IPS-18a (cell line): ENCODE data around the gene RSPH6A.
"Not testable (repeated sequence)": the region's sequence is repeated elsewhere in the genome, so short reads cannot be mapped to it uniquely, and the experiment has no call there.

Experiments
- H3K27ac ChIP-seq: one replicate; pipeline ENCODE4 v1.5.1; 2013; ENCODE audit warnings: low read length
- H3K27me3 ChIP-seq: one replicate; pipeline ENCODE4 v1.6.1; 2013; ENCODE audit warnings: mild to moderate bottlenecking, low read length; ENCODE audit not compliant: control insufficient read depth, insufficient read depth
- H3K36me3 ChIP-seq: one replicate; pipeline ENCODE4 v1.6.1; 2013; ENCODE audit warnings: low read depth, low read length; ENCODE audit not compliant: control insufficient read depth
- H3K4me1 ChIP-seq: one replicate; pipeline ENCODE4 v1.6.1; 2013; ENCODE audit warnings: low read depth, low read length; ENCODE audit not compliant: control insufficient read depth
- H3K4me3 ChIP-seq: one replicate; pipeline ENCODE4 v1.5.1; 2013; ENCODE audit warnings: low read length
- H3K9ac ChIP-seq: one replicate; pipeline ENCODE4 v1.6.1; 2013; ENCODE audit warnings: mild to moderate bottlenecking, low read length, moderate library complexity
- H3K9me3 ChIP-seq: one replicate; pipeline ENCODE4 v1.6.1; 2013; ENCODE audit warnings: low read depth, low read length; ENCODE audit not compliant: control insufficient read depth

RSPH6A gene

DNA sequence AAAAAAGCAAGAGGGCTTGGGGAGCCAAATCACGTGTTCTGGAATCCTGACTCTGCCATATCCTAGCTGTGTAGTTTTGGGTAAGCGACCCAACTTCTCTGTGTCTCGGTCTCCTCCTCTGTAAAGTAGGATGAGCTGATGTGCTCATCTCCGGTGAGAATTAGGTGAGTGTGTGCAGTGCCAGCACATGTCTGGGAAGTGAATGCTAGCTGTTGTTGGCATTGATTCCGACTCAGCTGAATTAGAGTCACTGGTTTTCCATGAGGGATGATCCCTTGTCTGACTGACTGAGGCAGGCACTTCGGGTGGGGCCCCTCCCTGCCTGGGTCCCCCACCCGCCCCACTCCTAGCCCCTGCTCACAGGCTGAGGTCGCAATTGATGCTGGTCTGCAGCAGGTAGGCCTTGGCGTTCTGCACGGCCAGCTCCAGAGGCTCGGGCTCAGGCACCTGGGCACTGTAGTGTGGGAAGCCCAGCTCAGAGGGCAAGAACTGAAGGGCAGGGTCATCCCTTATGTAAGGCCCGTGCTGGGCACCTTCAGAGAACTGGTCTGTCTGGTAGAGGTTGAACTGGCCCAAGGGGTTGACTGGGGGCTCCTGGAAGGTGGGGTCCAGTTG is 835 bp downstream of the RSPH6A start:
- Histone ChIP-seq H3K9me3 (no peaks in the 10 kb centered on the region), H3K9ac (peak overlapping the region; percentile 82), H3K36me3 (no peaks in the 10 kb centered on the region), H3K4me3 (peak overlapping the region; percentile 65), H3K4me1 (peaks cover 21% of the 10 kb centered on the region), H3K27ac (no peak overlapping the region), H3K27me3 (no peaks in the 10 kb centered on the region)

GRCh38 chr19:45812297-45812696 is 2.8 kb downstream of the RSPH6A start:
- no peak overlapping the region for H3K4me3 ChIP-seq
- H3K27me3 ChIP-seq: no peaks in the 10 kb centered on the region
- no peaks in the 10 kb centered on the region for H3K9me3 ChIP-seq
- peaks cover 9% of the 10 kb centered on the region for H3K4me1 ChIP-seq
- H3K27ac ChIP-seq: no peak overlapping the region
- no peaks in the 10 kb centered on the region for H3K36me3 ChIP-seq
- no peak overlapping the region for H3K9ac ChIP-seq

DNA sequence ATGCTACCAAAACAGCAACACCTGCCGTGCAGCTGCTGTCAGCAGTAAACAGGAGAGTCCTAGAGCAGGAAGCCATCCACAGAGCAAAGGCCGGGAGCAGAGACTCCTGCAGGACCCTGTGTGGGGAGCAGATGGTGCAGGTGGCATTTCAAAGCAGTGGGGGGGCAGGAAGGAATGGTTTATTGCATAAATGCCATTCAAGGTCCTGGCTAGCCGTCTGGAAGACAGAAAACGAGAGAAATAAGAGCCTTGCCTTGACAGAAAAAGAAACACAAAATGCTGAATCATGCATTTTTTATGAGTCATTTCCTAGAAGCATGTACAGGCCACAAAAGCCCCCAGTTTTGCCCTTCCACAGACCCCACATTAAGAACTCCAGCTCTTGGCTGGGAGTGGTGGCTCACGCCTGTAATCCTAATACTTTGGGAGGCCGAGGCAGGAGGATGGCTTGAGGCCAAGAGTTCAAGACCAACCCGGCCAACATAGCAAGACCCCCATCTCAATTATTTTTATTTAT is 5.4 kb downstream of the RSPH6A start:
- H3K4me1 ChIP-seq: no peaks in the 10 kb centered on the region

DNA sequence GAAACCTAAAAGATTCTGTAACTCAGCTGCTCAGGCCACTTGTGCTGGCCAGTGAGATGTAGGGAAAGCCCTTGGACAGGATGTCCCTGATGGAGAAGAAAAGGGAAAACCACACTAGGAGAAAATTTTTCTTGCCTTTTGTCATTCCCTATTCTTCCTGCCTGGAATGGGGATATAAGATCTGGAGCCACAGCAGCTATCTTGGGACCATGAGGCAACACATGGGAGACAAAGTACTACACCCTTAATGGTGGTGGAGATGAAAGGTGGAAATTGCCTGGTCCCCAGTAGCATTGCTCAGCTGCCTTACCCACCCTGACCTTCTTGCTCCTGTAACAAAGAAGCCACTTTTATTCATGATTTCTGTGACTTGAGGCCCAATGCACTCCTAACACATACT is 9.4 kb downstream of the RSPH6A start:
- Histone ChIP-seq H3K9me3 (no peaks in the 10 kb centered on the region), H3K27me3 (no peaks in the 10 kb centered on the region), H3K4me3 (no peak overlapping the region), H3K36me3 (no peaks in the 10 kb centered on the region), H3K27ac (no peak overlapping the region), H3K9ac (no peak overlapping the region), H3K4me1 (no peaks in the 10 kb centered on the region)

More for the DNA sequence above, 5.4 kb downstream of the RSPH6A start:
- Histone ChIP-seq H3K27ac (no peak overlapping the region), H3K9me3 (no peaks in the 10 kb centered on the region), H3K9ac (no peak overlapping the region), H3K27me3 (no peaks in the 10 kb centered on the region), H3K4me3 (no peak overlapping the region), H3K36me3 (no peaks in the 10 kb centered on the region)

- H3K9ac ChIP-seq: no peak overlapping the region
- no peaks in the 10 kb centered on the region for H3K27me3 ChIP-seq
- no peaks in the 10 kb centered on the region for H3K9me3 ChIP-seq
- H3K36me3 ChIP-seq: no peaks in the 10 kb centered on the region
- no peak overlapping the region for H3K4me3 ChIP-seq
- H3K27ac ChIP-seq: no peak overlapping the region
- no peaks in the 10 kb centered on the region for H3K4me1 ChIP-seq
Measured at GRCh38 chr19:45804959-45805230, 10.2 kb downstream of the RSPH6A start.

DNA sequence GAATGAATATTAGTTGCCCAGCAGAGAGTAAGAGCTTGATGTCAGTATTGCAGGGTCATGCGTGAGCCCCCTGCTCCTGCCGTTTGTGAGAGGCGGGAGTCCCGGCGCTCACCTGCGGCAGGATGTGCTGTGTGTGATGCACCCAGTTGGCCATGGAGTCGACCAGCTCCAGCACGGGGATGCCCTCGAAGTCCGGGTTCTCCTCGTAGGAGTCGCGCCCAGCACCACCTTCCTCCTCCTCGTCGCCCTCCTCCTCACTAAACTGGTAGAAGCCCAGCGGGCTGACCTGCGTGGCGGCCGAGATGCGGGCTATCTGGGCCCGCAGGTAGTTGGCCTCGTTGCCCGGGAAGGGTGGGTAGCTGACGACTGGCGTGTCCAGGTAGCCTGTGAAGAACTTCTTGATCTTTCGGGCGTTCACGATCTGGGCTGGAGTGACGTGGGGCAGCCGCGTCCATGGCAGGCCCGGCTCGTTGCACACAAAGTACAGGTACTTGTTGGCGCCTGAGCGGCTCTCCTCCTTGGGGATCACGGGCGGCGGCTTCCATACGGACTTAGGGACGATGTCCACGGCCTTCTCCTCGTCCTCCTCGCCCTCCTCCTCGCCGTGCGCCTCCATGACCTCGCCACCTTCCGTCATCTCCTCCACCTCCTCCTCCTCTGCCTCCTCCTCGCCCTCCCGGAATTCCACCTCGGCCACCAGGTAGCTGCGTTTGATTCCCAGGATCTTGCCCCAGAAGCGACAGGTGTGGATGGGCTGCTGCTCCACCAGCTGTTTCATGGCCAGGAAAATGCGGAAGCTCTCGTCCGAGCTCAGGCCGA is 10.8 kb downstream of the RSPH6A start:
- Histone ChIP-seq H3K4me3 (no peak overlapping the region), H3K9me3 (no peaks in the 10 kb centered on the region), H3K27ac (no peak overlapping the region), H3K9ac (no peak overlapping the region), H3K27me3 (peaks cover under 1% of the 10 kb centered on the region), H3K36me3 (no peaks in the 10 kb centered on the region), H3K4me1 (no peaks in the 10 kb centered on the region)

- Histone ChIP-seq H3K4me3 (no peak overlapping the region), H3K36me3 (no peaks in the 10 kb centered on the region), H3K4me1 (no peaks in the 10 kb centered on the region), H3K27ac (no peak overlapping the region), H3K27me3 (peaks cover 3% of the 10 kb centered on the region), H3K9me3 (no peaks in the 10 kb centered on the region), H3K9ac (no peak overlapping the region)
Measured at GRCh38 chr19:45801603-45802175, 13.4 kb downstream of the RSPH6A start.

GRCh38 chr19:45800070-45800553 is 15.0 kb downstream of the RSPH6A start:
- H3K4me1 ChIP-seq: no peaks in the 10 kb centered on the region
- H3K27me3 ChIP-seq: peaks cover 3% of the 10 kb centered on the region
- no peak overlapping the region for H3K9ac ChIP-seq
- no peak overlapping the region for H3K4me3 ChIP-seq
- no peaks in the 10 kb centered on the region for H3K9me3 ChIP-seq
- no peak overlapping the region for H3K27ac ChIP-seq
- no peaks in the 10 kb centered on the region for H3K36me3 ChIP-seq

DNA sequence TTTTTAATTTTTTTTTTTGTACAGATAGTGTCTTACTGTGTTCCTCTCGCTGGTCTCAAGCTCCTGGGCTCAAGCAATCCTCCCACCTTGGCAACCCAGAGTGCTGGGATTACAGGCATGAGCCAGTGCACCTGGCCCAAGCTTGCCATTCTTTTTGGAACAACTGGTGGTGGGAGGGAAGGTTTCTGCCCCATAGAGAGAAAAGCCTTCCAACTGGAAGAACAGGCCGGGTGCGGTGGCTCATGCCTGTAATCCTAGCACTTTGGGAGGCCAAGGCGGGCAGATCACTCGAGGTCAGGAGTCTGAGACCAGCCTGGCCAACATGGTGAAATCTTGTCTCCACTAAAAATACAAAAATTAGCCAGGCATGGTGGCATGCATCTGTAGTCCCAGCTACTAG is 15.6 kb downstream of the RSPH6A start:
- not testable (repeated sequence) for H3K36me3 ChIP-seq, H3K4me1 ChIP-seq, H3K27ac ChIP-seq, H3K9me3 ChIP-seq, H3K4me3 ChIP-seq, H3K9ac ChIP-seq, H3K27me3 ChIP-seq

GRCh38 chr19:45798995-45799517 is 16.1 kb downstream of the RSPH6A start:
- no peak overlapping the region for H3K27ac ChIP-seq
- H3K36me3 ChIP-seq: no peaks in the 10 kb centered on the region
- H3K4me3 ChIP-seq: no peak overlapping the region
- H3K4me1 ChIP-seq: no peaks in the 10 kb centered on the region
- no peak overlapping the region for H3K9ac ChIP-seq
- H3K9me3 ChIP-seq: no peaks in the 10 kb centered on the region
- H3K27me3 ChIP-seq: peaks cover 3% of the 10 kb centered on the region

DNA sequence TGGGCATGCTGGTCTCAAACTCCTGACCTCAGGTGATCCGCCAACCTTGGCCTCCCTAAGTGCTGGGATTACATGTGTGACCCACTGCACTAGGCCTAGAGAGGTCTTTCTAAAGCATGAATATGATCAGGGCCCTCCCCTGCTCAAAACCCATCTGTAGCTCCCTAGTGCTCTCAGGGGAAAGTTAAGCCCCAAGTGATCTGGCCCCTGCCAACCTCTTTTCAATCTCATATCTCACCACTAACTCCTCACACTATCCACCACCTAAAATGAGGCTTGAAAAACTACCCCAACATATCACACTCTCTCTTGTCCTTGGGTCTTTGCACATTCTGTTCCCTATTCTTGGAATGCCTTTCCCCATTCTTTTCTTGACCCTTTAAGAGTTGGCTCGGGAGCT is 20.5 kb downstream of the RSPH6A start:
- Histone ChIP-seq H3K9ac (no peak overlapping the region), H3K36me3 (peaks cover 5% of the 10 kb centered on the region), H3K4me1 (peaks cover 9% of the 10 kb centered on the region), H3K4me3 (no peak overlapping the region), H3K27me3 (peaks cover 3% of the 10 kb centered on the region), H3K27ac (no peak overlapping the region), H3K9me3 (no peaks in the 10 kb centered on the region)
